Astrocyte (in vitro differentiated cells and primary cell): ENCODE measurements around the gene MYO6. TPM values are rescaled to one million over a fixed set of nuclear protein-coding genes. Genes with fewer than 3 reads are reported as not detected.

ENCODE experiments used
- DNase-seq: peaks from one replicate; pipeline ENCODE4 v3.0.0-alpha.2; 2010; ENCODE audit warnings: low read depth
- FAIRE-seq: peaks from 2 replicates; lab custom pipeline; 2011; peaks lifted over from hg19 to GRCh38; lab: Jason Lieb, UNC
- H2AFZ ChIP-seq: 2 replicates; pipeline ENCODE4 v1.6.0; 2012; ENCODE audit warnings: low read depth, low read length, inconsistent platforms
- H3K27ac ChIP-seq: 2 replicates; pipeline ENCODE4 v1.5.1; 2011; ENCODE audit warnings: low read depth, low read length, inconsistent platforms
- H3K27me3 ChIP-seq: 2 replicates; pipeline ENCODE4 v1.6.0; 2011; ENCODE audit warnings: low read length, inconsistent platforms; ENCODE audit not compliant: insufficient read depth
- H3K36me3 ChIP-seq: 2 replicates; pipeline ENCODE4 v1.5.1; 2011; ENCODE audit warnings: low read length, inconsistent platforms; ENCODE audit not compliant: insufficient read depth
- H3K4me1 ChIP-seq: 2 replicates; pipeline ENCODE4 v1.5.1; 2011; ENCODE audit warnings: low read length, inconsistent platforms; ENCODE audit not compliant: insufficient read depth
- H3K4me2 ChIP-seq: 2 replicates; pipeline ENCODE4 v1.6.0; 2012; ENCODE audit warnings: low read length, inconsistent platforms
- H3K4me3 ChIP-seq: 2 replicates; pipeline ENCODE4 v1.5.1; 2011; ENCODE audit warnings: low read depth, mild to moderate bottlenecking, low read length, inconsistent platforms; ENCODE audit not compliant: insufficient read depth
- H3K79me2 ChIP-seq: 2 replicates; pipeline ENCODE4 v1.6.0; 2012; ENCODE audit warnings: mild to moderate bottlenecking, low read length, inconsistent platforms; ENCODE audit not compliant: insufficient read depth
- H3K9ac ChIP-seq: 2 replicates; pipeline ENCODE4 v1.6.0; 2012; ENCODE audit warnings: mild to moderate bottlenecking, low read length, inconsistent platforms
- H3K9me3 ChIP-seq: 2 replicates; pipeline ENCODE4 v1.5.1; 2012; ENCODE audit warnings: low read depth, mild to moderate bottlenecking, low read length, inconsistent platforms; ENCODE audit not compliant: insufficient read depth
- H4K20me1 ChIP-seq: 2 replicates; pipeline ENCODE4 v1.6.0; 2012; ENCODE audit warnings: low read length, inconsistent platforms; ENCODE audit not compliant: insufficient read depth
- H3K27ac Mint-ChIP-seq: one replicate; pipeline ENCODE4 v1.8.0; 2021; ENCODE audit warnings: mild to moderate bottlenecking, mixed read lengths; ENCODE audit not compliant: unreplicated experiment
- H3K27me3 Mint-ChIP-seq: one replicate; pipeline ENCODE4 v1.8.0; 2021; ENCODE audit warnings: low read depth, mixed read lengths; ENCODE audit not compliant: unreplicated experiment
- H3K36me3 Mint-ChIP-seq: one replicate; pipeline ENCODE4 v1.8.0; 2021; ENCODE audit warnings: low read depth, mixed read lengths; ENCODE audit not compliant: unreplicated experiment
- H3K4me1 Mint-ChIP-seq: one replicate; pipeline ENCODE4 v1.8.0; 2021; ENCODE audit warnings: low read depth, mixed read lengths; ENCODE audit not compliant: unreplicated experiment
- H3K4me3 Mint-ChIP-seq: one replicate; pipeline ENCODE4 v1.8.0; 2021; ENCODE audit warnings: mild to moderate bottlenecking, moderate library complexity, mixed read lengths; ENCODE audit not compliant: unreplicated experiment
- H3K9me3 Mint-ChIP-seq: one replicate; pipeline ENCODE4 v1.8.0; 2021; ENCODE audit warnings: mild to moderate bottlenecking, mixed read lengths; ENCODE audit not compliant: unreplicated experiment
- CTCF ChIP-seq: IDR thresholded peaks from 2 replicates; pipeline ENCODE4 v1.5.1; 2011; ENCODE audit warnings: low read depth, mild to moderate bottlenecking, inconsistent platforms, low read length, moderate library complexity; ENCODE audit not compliant: insufficient read depth
- EZH2 ChIP-seq: IDR thresholded peaks from 2 replicates; pipeline ENCODE4 v1.6.1; 2012; ENCODE audit warnings: mild to moderate bottlenecking, low read length, inconsistent platforms; ENCODE audit not compliant: insufficient read depth
- total RNA-seq: library from RNA; stranded (reverse); gene quantifications from 2 replicates; pipeline ENCODE4 v1.2.1, GENCODE V29; 2021

Gene MYO6
- total RNA-seq, 1 donor from 2014 or later, result 33.1 TPM

GRCh38 chr6:75800133-75800532, 51.1 kb downstream of the MYO6 start:
- Histone ChIP-seq H4K20me1 (no peaks in the 10 kb centered on the region), H3K27ac (no peak overlapping the region), H3K79me2 (no peaks in the 10 kb centered on the region), H3K4me2 (no peak overlapping the region), H3K27me3 (no peaks in the 10 kb centered on the region), H3K36me3 (no peaks in the 10 kb centered on the region), H3K9ac (no peak overlapping the region), H3K9me3 (no peaks in the 10 kb centered on the region), H3K4me1 (no peaks in the 10 kb centered on the region), H3K4me3 (no peak overlapping the region), H2AFZ (no peak overlapping the region)
- H3K4me3 Mint-ChIP-seq, result no peak overlapping the region
- DNase-seq (no peak), FAIRE-seq (no peak)
- H3K9me3 Mint-ChIP-seq, result no peaks in the 10 kb centered on the region
- H3K27me3 Mint-ChIP-seq, result no peaks in the 10 kb centered on the region
- H3K36me3 Mint-ChIP-seq, result no peaks in the 10 kb centered on the region
- peaks cover 17% of the 10 kb centered on the region for H3K4me1 Mint-ChIP-seq
- TF ChIP-seq CTCF, result no peak
- no peak for TF ChIP-seq EZH2
- no peak overlapping the region for H3K27ac Mint-ChIP-seq

- peaks cover 14% of the 10 kb centered on the region for H3K4me1 Mint-ChIP-seq
- no peak for FAIRE-seq
- no peaks in the 10 kb centered on the region for H3K9me3 Mint-ChIP-seq
- Histone ChIP-seq H3K4me1 (no peaks in the 10 kb centered on the region), H4K20me1 (no peaks in the 10 kb centered on the region), H3K27ac (no peak overlapping the region), H3K36me3 (no peaks in the 10 kb centered on the region), H3K79me2 (no peaks in the 10 kb centered on the region), H3K9ac (no peak overlapping the region), H3K4me3 (no peak overlapping the region), H3K4me2 (no peak overlapping the region), H2AFZ (no peak overlapping the region), H3K9me3 (no peaks in the 10 kb centered on the region), H3K27me3 (no peaks in the 10 kb centered on the region)
- no peak for TF ChIP-seq EZH2
- no peak for TF ChIP-seq CTCF
- no peak overlapping the region for H3K27ac Mint-ChIP-seq
- H3K4me3 Mint-ChIP-seq, result no peak overlapping the region
- no peak for DNase-seq
- no peaks in the 10 kb centered on the region for H3K27me3 Mint-ChIP-seq
- H3K36me3 Mint-ChIP-seq, result no peaks in the 10 kb centered on the region
Observed at GRCh38 chr6:75800708-75801505, 51.9 kb downstream of the MYO6 start.

- H3K9me3 ChIP-seq, result no peaks in the 10 kb centered on the region
- no peaks in the 10 kb centered on the region for H3K36me3 ChIP-seq
- no peaks in the 10 kb centered on the region for H3K4me1 ChIP-seq
- no peak overlapping the region for H3K4me2 ChIP-seq
- Mint-ChIP-seq H3K4me1 (peaks cover 14% of the 10 kb centered on the region), H3K4me3 (no peak overlapping the region), H3K27me3 (no peaks in the 10 kb centered on the region), H3K36me3 (peaks cover 4% of the 10 kb centered on the region), H3K27ac (peak overlapping the region; percentile 47), H3K9me3 (no peaks in the 10 kb centered on the region)
- H3K27me3 ChIP-seq, result no peaks in the 10 kb centered on the region
- DNase-seq, result peak; percentile 49
- H2AFZ ChIP-seq, result no peak overlapping the region
- no peak overlapping the region for H3K4me3 ChIP-seq
- no peak for FAIRE-seq
- no peaks in the 10 kb centered on the region for H3K79me2 ChIP-seq
- H4K20me1 ChIP-seq, result no peaks in the 10 kb centered on the region
- no peak overlapping the region for H3K9ac ChIP-seq
- no peak overlapping the region for H3K27ac ChIP-seq
- TF ChIP-seq EZH2, result no peak
- no peak for TF ChIP-seq CTCF
Observed at GRCh38 chr6:75802366-75802765, 53.3 kb downstream of the MYO6 start.
